ENCODE data around the gene RSPH6A.

Gene RSPH6A

DNA sequence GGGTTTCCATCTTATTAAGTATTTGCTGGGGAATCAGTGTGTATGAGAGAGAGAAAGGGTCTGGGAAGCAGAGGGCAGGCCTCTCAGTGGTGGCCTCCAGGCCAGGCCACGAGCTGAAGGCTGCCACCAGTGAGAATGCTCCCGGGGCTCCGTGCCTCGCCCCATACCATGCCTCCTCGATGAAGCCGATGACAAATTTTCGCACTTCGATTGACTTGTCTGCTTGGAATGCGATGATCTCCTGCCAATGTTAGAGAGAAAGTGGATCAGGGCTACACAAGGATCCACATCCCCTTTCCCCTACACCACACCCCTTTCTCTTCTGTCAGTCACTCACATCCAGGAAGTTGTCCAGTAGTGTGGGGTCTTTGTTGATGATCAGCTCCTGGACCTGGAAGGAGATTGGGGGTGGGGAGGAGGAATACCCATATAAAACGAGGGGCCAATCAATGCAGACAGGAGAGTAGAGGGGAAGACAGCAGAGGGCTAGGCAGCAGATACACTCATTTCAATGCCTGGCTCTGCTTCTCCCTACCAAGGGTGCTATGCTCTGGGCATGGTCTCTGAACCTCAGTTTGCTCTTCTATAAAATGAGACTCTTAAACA is 37.1 kb upstream of the RSPH6A start:
- no peak for TF ChIP-seq POLR2AphosphoS5 (IDR thresholded peaks at IDR 0.05; ENCODE audit: low read depth, low read length)
- TF ChIP-seq POLR2A (IDR thresholded peaks at IDR 0.05; ENCODE audit: low read depth, low read length): no peak
- TF ChIP-seq TAF1 (IDR thresholded peaks at IDR 0.05; ENCODE audit: borderline replicate concordance, low read depth, low read length): no peak
- FAIRE-seq (no peak), DNase-seq (ENCODE audit: insufficient read length) (no peak)

DNA sequence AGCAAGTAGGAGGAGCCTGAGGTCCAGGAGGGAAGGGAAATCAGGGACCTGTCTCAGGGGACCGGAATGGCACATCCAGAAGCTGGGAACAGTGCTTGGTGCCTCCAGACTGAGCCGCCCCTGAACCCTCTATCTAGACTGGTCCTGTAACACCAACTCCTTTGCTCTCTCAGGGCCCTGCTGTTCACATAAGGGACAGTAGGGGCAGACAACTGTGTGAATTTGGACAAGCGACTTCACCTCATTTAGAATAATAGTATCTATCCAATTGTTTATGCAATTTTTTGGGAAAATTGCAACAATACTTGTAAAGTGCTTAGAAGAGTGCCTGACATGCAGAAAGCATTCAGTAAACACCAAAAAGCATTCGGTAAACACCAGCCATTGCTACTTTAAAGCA is 33.8 kb upstream of the RSPH6A start:
- no peak for DNase-seq (ENCODE audit: insufficient read length)
- no peak for FAIRE-seq
- TF ChIP-seq POLR2AphosphoS5 (IDR thresholded peaks at IDR 0.05; ENCODE audit: low read depth, low read length): no peak
- no peak for TF ChIP-seq POLR2A (IDR thresholded peaks at IDR 0.05; ENCODE audit: low read depth, low read length)
- TF ChIP-seq TAF1 (IDR thresholded peaks at IDR 0.05; ENCODE audit: borderline replicate concordance, low read depth, low read length): no peak

DNA sequence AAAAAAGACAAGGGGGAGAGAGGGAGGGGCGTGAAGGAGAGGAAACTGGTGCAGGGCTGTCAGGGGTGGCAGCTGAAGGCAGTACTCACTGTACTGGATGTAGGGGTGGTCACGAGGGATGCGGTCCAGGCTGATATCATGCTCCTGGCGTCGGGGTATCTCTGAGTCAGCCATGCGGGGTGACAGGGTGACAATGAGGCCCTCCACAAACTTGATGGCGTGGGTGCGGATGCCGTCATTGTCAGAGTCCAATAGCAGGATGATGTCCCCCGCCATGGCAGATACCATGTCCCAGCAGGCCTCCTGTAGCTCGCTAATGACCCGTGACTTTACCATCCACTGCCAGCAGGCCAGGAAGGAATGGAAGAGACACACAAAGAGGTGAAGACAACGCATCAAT is 32.6 kb upstream of the RSPH6A start:
- no peak for TF ChIP-seq POLR2AphosphoS5 (IDR thresholded peaks at IDR 0.05; ENCODE audit: low read depth, low read length)
- TF ChIP-seq POLR2A (IDR thresholded peaks at IDR 0.05; ENCODE audit: low read depth, low read length): no peak
- TF ChIP-seq TAF1 (IDR thresholded peaks at IDR 0.05; ENCODE audit: borderline replicate concordance, low read depth, low read length): no peak
- FAIRE-seq (no peak), DNase-seq (ENCODE audit: insufficient read length) (no peak)

DNA sequence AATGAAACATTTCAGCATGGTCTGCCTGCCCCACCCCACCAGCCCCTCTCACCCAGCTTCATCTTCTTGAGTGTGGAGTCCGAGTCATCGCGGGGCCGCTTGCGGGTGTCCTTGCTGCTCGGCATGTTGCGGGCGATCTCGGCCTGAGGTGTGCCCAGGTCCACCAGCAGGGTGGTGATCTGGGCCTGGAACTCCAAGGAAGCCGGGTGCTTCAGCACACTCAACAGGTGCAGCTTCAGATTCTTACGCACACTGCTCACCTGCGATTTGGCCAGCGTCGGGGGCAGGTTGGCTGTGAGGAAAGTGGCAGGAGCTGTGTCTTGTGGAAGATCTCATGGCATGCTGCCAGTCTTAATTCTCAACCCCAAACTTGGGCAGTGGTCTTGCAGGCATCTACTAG is 27.1 kb upstream of the RSPH6A start:
- DNase-seq (ENCODE audit: insufficient read length) (no peak), FAIRE-seq (no peak)
- TF ChIP-seq TAF1 (IDR thresholded peaks at IDR 0.05; ENCODE audit: borderline replicate concordance, low read depth, low read length) (no peak), POLR2A (IDR thresholded peaks at IDR 0.05; ENCODE audit: low read depth, low read length) (no peak), POLR2AphosphoS5 (IDR thresholded peaks at IDR 0.05; ENCODE audit: low read depth, low read length) (no peak)

DNA sequence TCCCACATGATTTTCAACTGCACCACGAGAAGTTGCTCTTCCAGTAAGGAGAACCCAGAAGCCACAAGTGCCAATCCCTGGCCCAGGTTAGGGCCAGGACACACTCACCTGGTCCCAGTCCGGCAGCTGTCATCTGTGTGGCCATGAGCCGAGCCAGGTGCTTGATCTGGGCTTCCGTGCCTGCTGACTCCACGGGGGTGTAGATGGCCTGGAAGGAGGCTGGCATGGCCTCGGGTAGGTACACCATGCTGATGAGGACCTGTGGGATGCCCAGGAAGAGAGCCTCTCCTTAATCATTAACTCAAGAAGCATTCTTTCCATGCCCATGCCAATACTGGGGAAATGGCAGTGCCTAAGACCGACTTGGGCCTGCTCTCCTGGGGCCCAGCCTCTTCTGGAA is 19.9 kb upstream of the RSPH6A start:
- FAIRE-seq: no peak
- TF ChIP-seq TAF1 (IDR thresholded peaks at IDR 0.05; ENCODE audit: borderline replicate concordance, low read depth, low read length) (no peak), POLR2AphosphoS5 (IDR thresholded peaks at IDR 0.05; ENCODE audit: low read depth, low read length) (no peak), POLR2A (IDR thresholded peaks at IDR 0.05; ENCODE audit: low read depth, low read length) (no peak)
- no peak for DNase-seq (ENCODE audit: insufficient read length)

DNA sequence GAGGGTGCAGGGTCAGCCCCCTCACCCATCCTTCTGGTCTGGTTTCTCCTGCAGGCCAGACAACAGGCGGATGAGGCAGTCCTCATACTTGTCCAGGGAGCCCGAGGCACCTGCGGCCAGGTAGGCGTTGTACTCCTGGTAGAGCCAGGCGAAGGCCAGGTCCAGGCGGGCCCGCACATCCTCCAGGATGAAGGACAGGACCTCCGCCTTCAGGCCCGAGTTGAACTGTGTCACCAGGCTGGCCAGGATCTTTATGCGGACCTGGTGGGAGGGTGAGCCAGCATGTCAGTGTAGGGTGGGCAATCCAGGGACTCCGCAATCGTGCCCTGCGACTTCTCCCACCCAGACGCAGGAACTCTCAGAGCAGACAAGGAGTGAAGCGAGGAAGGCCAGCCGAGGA is 13.8 kb upstream of the RSPH6A start:
- TF ChIP-seq TAF1 (IDR thresholded peaks at IDR 0.05; ENCODE audit: borderline replicate concordance, low read depth, low read length): no peak
- no peak for TF ChIP-seq POLR2AphosphoS5 (IDR thresholded peaks at IDR 0.05; ENCODE audit: low read depth, low read length)
- TF ChIP-seq POLR2A (IDR thresholded peaks at IDR 0.05; ENCODE audit: low read depth, low read length): no peak
- DNase-seq (ENCODE audit: insufficient read length) (no peak), FAIRE-seq (no peak)

DNA sequence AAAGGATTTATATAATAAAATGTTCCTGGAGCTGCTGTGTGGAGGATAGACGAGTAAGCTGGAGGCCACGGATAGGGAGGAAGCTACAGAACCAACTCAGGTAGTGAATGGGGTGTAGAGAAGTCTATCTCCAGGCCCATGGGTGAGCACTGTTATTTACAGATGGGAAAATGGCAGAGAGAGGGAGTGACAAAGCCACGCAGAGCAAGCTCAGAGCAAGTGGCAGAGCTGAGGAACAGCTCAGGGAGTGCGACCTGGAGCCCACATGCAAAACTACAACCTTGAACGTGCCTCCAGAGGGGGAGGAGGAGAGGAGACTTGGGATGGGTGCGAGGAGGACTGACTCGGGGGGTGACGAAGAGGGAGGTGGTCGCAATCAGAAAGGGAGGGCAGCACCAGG is 13.4 kb upstream of the RSPH6A start:
- no peak for TF ChIP-seq POLR2AphosphoS5 (IDR thresholded peaks at IDR 0.05; ENCODE audit: low read depth, low read length)
- no peak for TF ChIP-seq TAF1 (IDR thresholded peaks at IDR 0.05; ENCODE audit: borderline replicate concordance, low read depth, low read length)
- no peak for TF ChIP-seq POLR2A (IDR thresholded peaks at IDR 0.05; ENCODE audit: low read depth, low read length)
- no peak for DNase-seq (ENCODE audit: insufficient read length)
- FAIRE-seq: no peak

DNA sequence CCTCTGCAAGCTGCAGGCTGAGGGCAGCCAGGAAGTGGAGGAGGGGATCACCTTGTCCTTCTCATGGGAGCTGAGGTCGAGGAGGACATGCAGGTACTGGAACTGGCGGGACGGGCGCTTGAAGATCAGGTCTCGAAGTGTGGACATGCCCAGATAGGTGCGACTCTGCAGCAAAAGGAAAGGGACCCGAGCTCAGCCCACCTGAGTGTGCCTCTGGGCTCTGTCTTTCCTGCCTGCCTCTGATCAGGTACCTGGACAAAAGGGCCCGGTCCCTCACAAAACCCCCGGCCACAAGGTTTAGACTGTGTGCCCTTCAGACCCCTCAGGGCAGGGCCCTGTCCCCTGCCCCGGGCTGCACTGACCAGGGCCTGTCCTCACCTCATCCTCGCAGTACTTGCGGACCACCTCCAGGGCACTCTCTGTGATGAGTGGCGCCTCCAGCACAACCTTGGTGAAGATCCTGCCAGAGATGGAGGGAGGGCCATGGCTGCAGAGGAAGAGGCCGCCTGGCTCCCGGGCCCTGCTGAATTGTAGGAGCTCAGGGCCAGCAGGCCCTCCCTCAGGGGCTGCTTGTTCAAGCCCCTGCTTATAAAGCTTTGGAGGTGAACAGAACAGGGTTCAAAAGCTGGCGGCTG is 12.5 kb upstream of the RSPH6A start:
- FAIRE-seq (no peak), DNase-seq (ENCODE audit: insufficient read length) (no peak)
- no peak for TF ChIP-seq POLR2AphosphoS5 (IDR thresholded peaks at IDR 0.05; ENCODE audit: low read depth, low read length)
- TF ChIP-seq TAF1 (IDR thresholded peaks at IDR 0.05; ENCODE audit: borderline replicate concordance, low read depth, low read length): no peak
- TF ChIP-seq POLR2A (IDR thresholded peaks at IDR 0.05; ENCODE audit: low read depth, low read length): no peak

DNA sequence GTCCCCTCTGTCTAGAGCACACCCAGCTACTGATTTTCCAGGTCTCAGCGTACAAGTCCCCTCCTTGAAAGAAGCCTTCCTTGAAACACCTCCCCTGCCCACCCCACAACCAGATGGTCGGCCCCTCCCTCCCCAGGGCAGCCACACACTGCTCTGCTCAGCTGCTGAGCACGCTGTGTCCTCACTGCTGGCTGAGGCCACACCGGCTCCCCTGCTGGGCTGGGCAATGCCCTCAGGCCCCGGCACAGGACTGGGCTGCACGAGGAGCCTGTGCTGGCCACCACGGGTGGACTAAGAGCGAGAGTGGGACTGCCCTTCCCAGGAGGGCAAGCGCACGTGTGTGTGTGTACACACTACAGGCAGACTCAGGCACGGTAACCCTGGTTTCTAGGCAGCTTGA is 11.8 kb upstream of the RSPH6A start:
- DNase-seq (ENCODE audit: insufficient read length) (no peak), FAIRE-seq (no peak)
- TF ChIP-seq POLR2AphosphoS5 (IDR thresholded peaks at IDR 0.05; ENCODE audit: low read depth, low read length) (no peak), POLR2A (IDR thresholded peaks at IDR 0.05; ENCODE audit: low read depth, low read length) (no peak), TAF1 (IDR thresholded peaks at IDR 0.05; ENCODE audit: borderline replicate concordance, low read depth, low read length) (no peak)

DNA sequence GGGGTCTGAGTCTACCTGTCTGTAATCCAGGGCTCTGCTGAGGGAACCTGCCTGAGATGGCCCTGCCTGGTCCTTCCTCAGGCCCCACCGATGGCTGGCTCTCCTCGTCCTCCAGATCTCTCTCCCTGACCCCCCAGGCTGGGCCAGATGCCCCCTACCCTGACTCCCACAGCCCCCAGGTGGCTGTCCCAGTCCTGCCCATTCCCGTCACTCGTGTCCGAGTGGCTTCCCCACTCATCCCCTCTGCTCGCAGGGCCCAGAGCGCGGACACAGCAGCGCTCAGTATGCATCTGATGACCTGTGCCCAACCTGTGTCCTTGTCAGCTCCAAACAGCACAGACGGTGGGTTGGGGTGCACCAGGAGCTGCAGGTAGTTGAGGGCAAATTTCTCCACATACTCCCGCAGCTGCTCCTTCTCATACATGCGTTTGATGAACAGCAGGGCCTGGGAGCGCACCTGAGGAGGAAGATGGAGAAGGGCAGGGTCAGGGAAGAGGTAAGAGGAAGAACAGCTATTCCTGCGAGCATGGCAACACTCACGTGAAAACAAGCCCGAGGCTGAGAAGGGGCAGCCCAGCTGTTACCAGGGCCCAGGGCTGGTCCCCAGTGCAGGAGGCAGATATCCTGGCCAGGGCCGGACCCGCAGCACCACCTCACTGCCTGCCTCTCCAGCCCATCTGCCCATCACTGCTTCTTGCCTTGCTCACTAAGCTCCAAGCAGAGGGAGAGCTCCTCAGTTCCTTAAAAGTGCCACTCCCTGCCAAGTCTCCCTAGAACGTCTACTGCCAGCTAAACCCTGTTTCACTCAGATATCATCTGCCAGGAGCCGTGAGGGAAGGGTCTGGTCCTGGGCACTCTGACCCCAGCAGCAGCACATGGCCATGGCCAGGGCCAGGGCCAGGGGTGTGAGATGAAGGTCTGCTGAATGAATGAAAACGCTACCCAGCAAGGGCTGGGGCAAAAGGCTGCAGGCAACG is 11.1 kb upstream of the RSPH6A start:
- DNase-seq (ENCODE audit: insufficient read length): no peak
- no peak for TF ChIP-seq TAF1 (IDR thresholded peaks at IDR 0.05; ENCODE audit: borderline replicate concordance, low read depth, low read length)
- TF ChIP-seq POLR2AphosphoS5 (IDR thresholded peaks at IDR 0.05; ENCODE audit: low read depth, low read length): no peak
- no peak for TF ChIP-seq POLR2A (IDR thresholded peaks at IDR 0.05; ENCODE audit: low read depth, low read length)
- FAIRE-seq: no peak

DNA sequence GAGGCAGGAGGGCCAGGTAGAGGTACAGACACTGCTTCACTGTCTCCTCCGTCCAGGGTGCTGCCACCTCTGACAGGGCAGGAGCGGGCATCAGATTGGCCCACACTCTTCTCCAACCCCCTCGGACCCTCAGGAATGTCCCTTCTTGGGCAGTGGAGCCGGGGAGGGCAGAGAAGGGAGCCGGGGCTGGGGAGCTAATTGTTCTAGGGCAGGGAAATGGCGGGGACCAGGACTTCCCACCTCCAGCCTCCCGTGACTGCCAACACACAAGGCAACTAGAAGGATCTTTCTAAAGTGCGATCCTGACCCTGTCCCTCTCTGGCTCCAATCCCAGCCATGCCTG is 10.1 kb upstream of the RSPH6A start:
- no peak for DNase-seq (ENCODE audit: insufficient read length)
- TF ChIP-seq POLR2AphosphoS5 (IDR thresholded peaks at IDR 0.05; ENCODE audit: low read depth, low read length) (no peak), TAF1 (IDR thresholded peaks at IDR 0.05; ENCODE audit: borderline replicate concordance, low read depth, low read length) (no peak)
- no peak for FAIRE-seq

All from GM12892 (cell line).